ENCODE data around the gene MYL2. TPM values are rescaled to one million over a fixed set of nuclear protein-coding genes. Genes with fewer than 3 reads are reported as not detected.

Gene MYL2
- polyA plus RNA-seq, 5 donors, result 0.60 to 40.4 (median 1.1) TPM; not detected in 2

GRCh38 chr12:110896559-110896958 lies 23.8 kb downstream of the MYL2 start:
- no peak for DNase-seq

- DNase-seq, result no peak
Measured at GRCh38 chr12:110893956-110894355, 26.4 kb downstream of the MYL2 start.

DNA sequence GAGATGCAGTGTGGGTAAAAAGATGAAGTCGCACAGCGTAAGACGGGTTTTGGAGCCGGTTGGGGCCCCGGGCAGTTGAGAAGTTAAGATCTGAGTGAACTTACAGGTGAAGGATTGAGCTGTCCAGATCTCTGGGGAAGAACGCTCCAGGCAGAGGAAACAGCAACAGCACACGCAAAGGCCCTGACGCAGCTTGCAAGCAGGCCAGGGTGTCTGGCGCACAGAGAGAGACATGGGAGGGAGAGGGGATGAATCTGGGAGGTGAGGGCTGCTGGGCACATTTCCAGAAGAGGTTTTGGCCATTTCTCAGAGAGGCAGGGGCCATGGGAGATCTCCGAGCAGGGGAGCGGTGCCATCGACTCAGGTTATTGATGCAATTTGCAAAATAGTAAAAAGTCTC lies 31.0 kb downstream of the MYL2 start:
- no peak for DNase-seq

GRCh38 chr12:110888256-110888991 lies 32.0 kb downstream of the MYL2 start:
- no peak for DNase-seq

GRCh38 chr12:110885152-110885840 lies 35.1 kb downstream of the MYL2 start:
- DNase-seq, result no peak

DNA sequence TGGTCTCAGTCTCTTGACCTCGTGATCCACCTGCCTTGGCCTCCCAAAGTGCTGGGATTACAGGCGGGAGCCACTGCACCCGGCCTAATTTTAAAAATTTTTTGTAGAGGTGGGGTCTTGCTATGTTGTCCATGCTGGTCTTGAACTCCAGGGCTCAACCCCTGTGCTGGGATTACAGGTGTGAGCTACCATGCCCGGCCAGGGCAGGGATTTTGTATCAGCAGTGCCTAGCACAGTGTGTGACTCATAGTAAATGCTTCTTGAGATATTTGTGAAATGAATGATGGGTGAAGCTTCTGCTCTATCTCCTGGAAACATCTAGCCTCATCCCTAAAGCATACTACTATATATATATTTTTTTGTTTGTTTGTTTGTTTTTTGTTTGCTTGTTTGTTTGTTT lies 37.1 kb downstream of the MYL2 start:
- no peak for DNase-seq

DNA sequence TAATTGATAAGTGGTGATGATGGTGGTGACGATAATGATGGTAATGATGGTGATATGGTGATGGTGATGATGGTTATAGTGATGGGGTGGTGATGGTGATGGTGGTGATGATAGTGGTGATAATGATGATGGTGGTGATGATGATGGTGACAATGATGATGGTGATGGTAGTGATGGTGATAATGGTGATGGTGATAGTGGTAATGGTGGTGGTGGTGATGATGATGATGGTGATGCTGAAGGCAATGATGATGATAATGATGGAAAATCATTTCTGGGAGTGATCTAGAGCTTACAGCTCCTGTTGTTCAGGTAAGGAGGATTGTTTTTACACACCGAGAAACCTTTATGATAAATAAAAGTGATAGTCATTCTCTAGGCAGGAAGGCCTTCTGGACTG lies 39.7 kb downstream of the MYL2 start:
- no peak for DNase-seq

DNA sequence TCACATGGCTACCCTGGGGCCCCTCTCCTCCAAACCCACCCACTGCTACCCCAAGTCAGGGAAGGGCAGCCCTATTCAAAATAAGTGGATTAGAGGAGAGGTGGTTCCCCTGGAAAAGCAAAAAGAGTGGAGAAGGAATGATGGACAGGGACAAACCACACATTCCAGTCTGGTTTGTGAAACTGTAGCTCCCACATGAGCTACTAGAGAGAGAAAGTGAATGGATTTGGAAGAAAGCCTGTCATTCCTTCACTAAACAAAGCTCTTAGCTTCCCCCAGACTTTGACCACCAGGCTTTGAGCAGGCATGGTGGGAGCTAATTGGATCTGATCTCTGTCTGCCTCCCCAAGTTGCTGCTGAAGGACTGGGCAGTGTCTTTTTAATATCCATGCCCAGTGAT lies 45.6 kb downstream of the MYL2 start:
- DNase-seq, result no peak

DNA sequence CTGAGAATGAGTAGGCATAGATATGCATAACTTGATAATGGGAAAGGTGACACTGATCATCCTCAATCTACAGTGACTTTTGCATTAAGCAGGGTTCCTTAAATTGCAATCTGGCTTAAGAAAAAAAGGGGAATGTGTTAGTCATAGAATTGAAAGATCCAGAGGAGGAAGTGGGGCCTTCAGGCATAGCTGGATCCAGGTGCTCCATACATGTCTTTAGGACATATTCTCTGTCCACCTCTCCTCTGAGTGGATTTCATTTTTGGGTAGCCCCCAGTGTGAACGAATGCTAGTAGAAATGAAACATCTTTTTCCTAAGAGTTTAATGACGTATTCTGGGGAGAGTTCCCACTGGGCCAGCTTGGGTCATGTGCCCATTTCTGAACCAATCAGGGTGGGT lies 46.0 kb downstream of the MYL2 start:
- no peak for DNase-seq

- DNase-seq, result no peak
Measured at GRCh38 chr12:110872100-110872499, 48.3 kb downstream of the MYL2 start.

GRCh38 chr12:110869803-110870202 lies 50.6 kb downstream of the MYL2 start:
- DNase-seq, result no peak

GRCh38 chr12:110869026-110869425 lies 51.4 kb downstream of the MYL2 start:
- DNase-seq, result no peak

DNA sequence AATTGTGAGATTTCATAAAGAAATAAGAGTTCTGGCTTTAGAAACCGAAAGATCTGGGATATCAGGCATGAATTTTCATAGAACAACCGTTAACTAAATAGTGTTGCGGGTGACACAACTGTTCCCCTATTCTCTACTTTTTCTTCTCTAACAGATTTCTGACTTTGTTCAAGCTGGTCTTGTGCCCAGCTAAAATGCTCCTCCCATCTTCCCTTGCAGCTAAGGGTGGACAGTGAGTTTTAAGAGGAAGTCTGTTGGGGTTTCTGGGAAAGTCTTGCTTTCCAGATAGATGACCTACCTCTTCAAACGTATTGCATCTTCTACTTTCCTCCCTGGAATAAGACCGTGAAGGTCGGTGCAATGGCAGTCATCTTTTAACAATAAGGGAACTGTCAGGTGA lies 54.9 kb downstream of the MYL2 start:
- DNase-seq, result no peak

GRCh38 chr12:110863161-110863560 lies 57.2 kb downstream of the MYL2 start:
- DNase-seq, result no peak

DNA sequence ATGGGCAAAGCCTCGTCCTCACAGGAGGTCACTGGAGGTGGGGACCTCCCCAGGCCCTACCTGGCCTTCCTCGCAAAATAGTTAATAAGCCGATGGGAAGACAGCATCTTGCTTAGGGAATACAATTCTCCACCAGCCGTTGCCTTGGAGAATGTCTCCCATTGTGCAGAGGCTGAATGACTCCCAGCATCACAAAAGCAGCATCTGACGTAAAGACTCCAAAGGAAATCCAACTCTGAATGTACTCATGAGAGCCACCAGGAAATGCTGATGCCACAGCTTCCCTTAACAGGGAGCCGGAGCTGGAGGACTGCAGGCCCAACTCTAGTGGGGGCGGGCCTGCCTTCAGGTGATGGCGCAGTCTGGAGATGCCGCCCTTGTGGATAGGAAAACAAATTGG lies 58.0 kb downstream of the MYL2 start:
- no peak for DNase-seq

GRCh38 chr12:110861729-110862128 lies 58.6 kb downstream of the MYL2 start:
- no peak for DNase-seq

Other genes starting within 250 kb of the MYL2 start
- gene HVCN1, start 231.5 kb downstream of the MYL2 start, polyA plus RNA-seq (ENCODE audit: insufficient read depth in 1 of 5, insufficient read length in 5 of 5, low replicate concordance in 1 of 5), result 10 to 100 TPM; 14.8 to 18.1 (median 17.6) TPM
- 100 to 1,000 TPM; 157 to 214 (median 204) TPM for gene PPP1CC, start 177.7 kb downstream of the MYL2 start, polyA plus RNA-seq (ENCODE audit: insufficient read depth in 1 of 5, insufficient read length in 5 of 5, low replicate concordance in 1 of 5)
- under 1 TPM in 1 of 5 donors, not detected in 4; 0.08 TPM for gene CCDC63, start 73.6 kb downstream of the MYL2 start, polyA plus RNA-seq (ENCODE audit: insufficient read depth in 1 of 5, insufficient read length in 5 of 5, low replicate concordance in 1 of 5)
- under 1 TPM; 0.18 to 0.63 (median 0.24) TPM for gene CUX2, start 113.6 kb upstream of the MYL2 start, polyA plus RNA-seq (ENCODE audit: insufficient read depth in 1 of 5, insufficient read length in 5 of 5, low replicate concordance in 1 of 5)

All from right lung (tissue), 5 donors.